GM19395 (cell line): Measurements from ENCODE around the gene GYPB.
"Not testable (repeated sequence)": the region's sequence is repeated elsewhere in the genome, so short reads cannot be mapped to it uniquely, and the experiment has no call there.

Source experiments
- ATAC-seq: cut with Tn5 transposase; IDR thresholded peaks from one replicate; pipeline ENCODE4 v1.9.1; 2021; ENCODE audit warnings: mild to moderate bottlenecking, moderate library complexity; ENCODE audit not compliant: unreplicated experiment

GYPB gene

GRCh38 chr4:144016057-144016605 is 3.0 kb downstream of the GYPB start:
- ATAC-seq, result not testable (repeated sequence)

- no peak for ATAC-seq
Observed at GRCh38 chr4:144014808-144015207, 4.4 kb downstream of the GYPB start.

GRCh38 chr4:144008602-144009001 is 10.6 kb downstream of the GYPB start:
- not testable (repeated sequence) for ATAC-seq

GRCh38 chr4:144007960-144008359 is 11.2 kb downstream of the GYPB start:
- ATAC-seq, result not testable (repeated sequence)

GRCh38 chr4:144006200-144006803 is 12.9 kb downstream of the GYPB start:
- ATAC-seq, result not testable (repeated sequence)

GRCh38 chr4:144005558-144005953 is 13.6 kb downstream of the GYPB start:
- not testable (repeated sequence) for ATAC-seq

GRCh38 chr4:144004868-144005557 is 14.2 kb downstream of the GYPB start:
- not testable (repeated sequence) for ATAC-seq

GRCh38 chr4:144003890-144004265 is 15.3 kb downstream of the GYPB start:
- not testable (repeated sequence) for ATAC-seq

GRCh38 chr4:144003205-144003889 is 15.8 kb downstream of the GYPB start:
- ATAC-seq, result not testable (repeated sequence)

- not testable (repeated sequence) for ATAC-seq
Observed at GRCh38 chr4:144000331-144000995, 18.7 kb downstream of the GYPB start.

- ATAC-seq, result not testable (repeated sequence)
Observed at GRCh38 chr4:143996193-143996592, 23.0 kb downstream of the GYPB start.

- ATAC-seq, result not testable (repeated sequence)
Observed at GRCh38 chr4:143991761-143992160, 27.4 kb downstream of the GYPB start.

GRCh38 chr4:143990717-143991116 is 28.5 kb downstream of the GYPB start:
- ATAC-seq, result not testable (repeated sequence)

GRCh38 chr4:143986180-143986579 is 33.0 kb downstream of the GYPB start:
- ATAC-seq, result no peak

GRCh38 chr4:143980776-143981175 is 38.4 kb downstream of the GYPB start:
- ATAC-seq, result not testable (repeated sequence)

GRCh38 chr4:143975527-143975926 is 43.7 kb downstream of the GYPB start:
- ATAC-seq, result not testable (repeated sequence)

- ATAC-seq, result not testable (repeated sequence)
Observed at GRCh38 chr4:143974021-143974420, 45.2 kb downstream of the GYPB start.

- ATAC-seq, result no peak
Observed at GRCh38 chr4:143961075-143961474, 58.1 kb downstream of the GYPB start.

GRCh38 chr4:143955306-143955705 is 63.9 kb downstream of the GYPB start:
- not testable (repeated sequence) for ATAC-seq

GRCh38 chr4:143951458-143951972 is 67.7 kb downstream of the GYPB start:
- not testable (repeated sequence) for ATAC-seq

- ATAC-seq, result not testable (repeated sequence)
Observed at GRCh38 chr4:143950967-143951366, 68.2 kb downstream of the GYPB start.
